GM12878 (cell line): ENCODE data around the gene LORICRIN. TPM values are rescaled to one million over a fixed set of nuclear protein-coding genes. Genes with fewer than 3 reads are reported as not detected.

ENCODE experiments used
- ATAC-seq: fragments of 200-7000 bp; cut with Tn5 transposase; 3 replicates; pipeline ENCODE4 v1.9.1; 2020; ENCODE audit warnings: mild to moderate bottlenecking, moderate library complexity
- BruUV-seq: library from RNA; stranded (reverse); fragments of 400-500 nt; replicated peaks from 2 replicates; lab custom pipeline; 2021; lab: Mats Ljungman, UMichigan
- CTCF ChIA-PET: fragments of 300-600 bp; sonication (Branson Sonifier 250); formaldehyde crosslinking; extraction: SDS; loops from one replicate; lab custom pipeline; 2021; ENCODE audit warnings: inconsistent platforms; lab: Yijun Ruan, JAX
- POLR2A ChIA-PET: fragments of 350-600 bp; formaldehyde crosslinking; extraction: SDS; loops from one replicate; lab custom pipeline; 2021; ENCODE audit warnings: inconsistent platforms; lab: Charles Lee
- RAD21 ChIA-PET: fragments of 300-600 bp; sonication (Branson Sonifier 250); formaldehyde crosslinking; loops from one replicate; lab custom pipeline; 2023; ENCODE audit warnings: antibody characterized with exemption; ENCODE audit not compliant: unreplicated experiment; lab: Charles Lee
- SMC1A ChIA-PET: fragments of 300-600 bp; sonication (Branson Sonifier 250); formaldehyde crosslinking; loops from one replicate; lab custom pipeline; 2023; ENCODE audit not compliant: unreplicated experiment, uncharacterized antibody; lab: Charles Lee
- DNase-seq: peaks from one replicate; pipeline ENCODE4 v3.0.0-alpha.2; 2011; ENCODE audit warnings: low read depth, low spot score
- FAIRE-seq: peaks from 3 replicates; lab custom pipeline; 2011; peaks lifted over from hg19 to GRCh38; lab: Jason Lieb, UNC
- H2AFZ ChIP-seq: 2 replicates; pipeline ENCODE4 v1.6.0; 2011; ENCODE audit warnings: low read depth, low read length, control low read depth; ENCODE audit not compliant: control insufficient read depth
- H3K27ac ChIP-seq: 2 replicates; pipeline ENCODE4 v1.5.1; 2011; ENCODE audit warnings: control low read depth; ENCODE audit not compliant: control insufficient read depth, insufficient read depth
- H3K27me3 ChIP-seq, 2 experiments: replicated peaks in 1 of 2; 2 replicates each; pipeline versions ENCODE4 v1.6.0 to v1.6.1; 2011; ENCODE audit warnings: low read length in 1 of 2; ENCODE audit not compliant: control insufficient read depth in 2 of 2, insufficient read depth in 2 of 2
- H3K36me3 ChIP-seq, 2 experiments: 2 replicates each; pipeline ENCODE4 v1.5.1; 2011; ENCODE audit warnings: low read length in 1 of 2; ENCODE audit not compliant: control insufficient read depth in 2 of 2, insufficient read depth in 2 of 2
- H3K4me1 ChIP-seq: 2 replicates; pipeline ENCODE4 v1.6.1; 2011; ENCODE audit warnings: mild to moderate bottlenecking, low read length, moderate library complexity, mixed read lengths; ENCODE audit not compliant: control insufficient read depth, insufficient read depth
- H3K4me2 ChIP-seq: 2 replicates; pipeline ENCODE4 v1.6.0; 2011; ENCODE audit warnings: control low read depth; ENCODE audit not compliant: control insufficient read depth, insufficient read depth
- H3K4me3 ChIP-seq: fragments of 200-600 bp; sonication (generic); 2 replicates; pipeline ENCODE4 v1.5.1; 2016
- H3K79me2 ChIP-seq: 2 replicates; pipeline ENCODE4 v1.6.0; 2011; ENCODE audit warnings: low read length; ENCODE audit not compliant: control insufficient read depth, insufficient read depth
- H3K9ac ChIP-seq: 2 replicates; pipeline ENCODE4 v1.8.0; 2011; ENCODE audit warnings: low read length, control low read depth, mixed read lengths; ENCODE audit not compliant: control insufficient read depth, insufficient read depth
- H3K9me3 ChIP-seq: replicated peaks from 3 replicates; pipeline ENCODE4 v1.5.1; 2011; ENCODE audit warnings: mild to moderate bottlenecking, low read length; ENCODE audit not compliant: control insufficient read depth, insufficient read depth
- H4K20me1 ChIP-seq: 2 replicates; pipeline ENCODE4 v1.6.0; 2011; ENCODE audit not compliant: control insufficient read depth, insufficient read depth
- CBFB ChIP-seq: IDR thresholded peaks from 2 replicates; pipeline ENCODE4 v1.6.1; 2016; ENCODE audit warnings: antibody characterized with exemption, low read depth
- CEBPB ChIP-seq, 2 experiments: fragments of 150-350 bp in 1 of 2; IDR thresholded peaks; 2 replicates each; pipeline ENCODE4 v1.6.1; 2012 to 2014; ENCODE audit warnings: low read depth in 2 of 2, low read length in 2 of 2, borderline replicate concordance in 1 of 2, inconsistent platforms in 1 of 2
- CHD1 ChIP-seq: IDR thresholded peaks from 2 replicates; pipeline ENCODE4 v1.6.1; 2012; ENCODE audit warnings: low read depth, low read length, improper control_type of control experiment
- EP300 ChIP-seq, 2 experiments: fragments of 150-350 bp in 1 of 2; IDR thresholded peaks; 2 replicates each; pipeline ENCODE4 v1.6.1; 2011 to 2012; ENCODE audit warnings: low read depth in 2 of 2, low read length in 2 of 2, borderline replicate concordance in 1 of 2, improper control_type of control experiment in 1 of 2, inconsistent platforms in 1 of 2; ENCODE audit not compliant: control insufficient read depth in 1 of 2
- GABPA ChIP-seq: IDR thresholded peaks from 2 replicates; pipeline ENCODE4 v1.6.1; 2014; ENCODE audit warnings: antibody characterized with exemption, low read depth, mild to moderate bottlenecking, inconsistent platforms
- IKZF2 ChIP-seq, 2 experiments: fragments of 450-650 bp; IDR thresholded peaks; 2 replicates each; pipeline ENCODE4 v1.6.1; 2017; ENCODE audit warnings: mild to moderate bottlenecking in 2 of 2, moderate library complexity in 2 of 2
- KAT2A ChIP-seq: conservative IDR thresholded peaks from 2 replicates; pipeline ENCODE4 v1.6.1; 2011; ENCODE audit warnings: low read depth, low read length; ENCODE audit not compliant: control insufficient read depth
- MYC ChIP-seq: IDR thresholded peaks from 2 replicates; pipeline ENCODE4 v1.6.1; 2011; ENCODE audit warnings: mild to moderate bottlenecking, low read length, moderate library complexity, inconsistent platforms; ENCODE audit not compliant: insufficient read depth, insufficient replicate concordance, insufficient read length, severe bottlenecking
- NBN ChIP-seq: fragments of 450-650 bp; IDR thresholded peaks from 2 replicates; pipeline ENCODE4 v1.6.1; 2016
- PAX8 ChIP-seq: fragments of 450-650 bp; IDR thresholded peaks from 2 replicates; pipeline ENCODE4 v1.6.1; 2017; ENCODE audit warnings: mild to moderate bottlenecking, moderate library complexity
- POLR2A ChIP-seq: IDR thresholded peaks from 2 replicates; pipeline ENCODE4 v1.6.1; 2011; ENCODE audit warnings: low read depth, mild to moderate bottlenecking, low read length
- RAD51 ChIP-seq: fragments of 450-650 bp; IDR thresholded peaks from 2 replicates; pipeline ENCODE4 v1.6.1; 2016; ENCODE audit warnings: moderate library complexity, mild to moderate bottlenecking, inconsistent platforms
- SREBF1 ChIP-seq: IDR thresholded peaks from 2 replicates; pipeline ENCODE4 v1.6.1; 2012; ENCODE audit warnings: mild to moderate bottlenecking, low read length
- SREBF2 ChIP-seq: IDR thresholded peaks from 2 replicates; pipeline ENCODE4 v1.6.1; 2012; ENCODE audit warnings: mild to moderate bottlenecking, low read length
- ZNF384 ChIP-seq: IDR thresholded peaks from 2 replicates; pipeline ENCODE4 v1.6.1; 2012; ENCODE audit warnings: low read depth, mild to moderate bottlenecking, low read length, improper control_type of control experiment, borderline replicate concordance
- ZNF622 ChIP-seq: fragments of 450-650 bp; IDR thresholded peaks from 2 replicates; pipeline ENCODE4 v1.6.1; 2017; ENCODE audit warnings: mild to moderate bottlenecking, inconsistent platforms
- WGBS: methylation state at CpG from one replicate; pipeline ENCODE4 v1.1.6; 2016; ENCODE audit warnings: low lambda C conversion rate; ENCODE audit not compliant: insufficient replicate concordance, insufficient coverage; ENCODE audit errors: missing lambda C conversion rate; 5-methylcytosine and 5-hydroxymethylcytosine counted together
- in situ Hi-C: fragments of 300-500 bp; cut with MboI; formaldehyde crosslinking; loops from 9 replicates; pipeline ENCODE4 v1.14.3; 2018; ENCODE audit warnings: mixed read lengths
- intact Hi-C: fragments of 100-400 bp; cut with micrococcal nuclease; formaldehyde crosslinking; loops from one replicate; pipeline ENCODE4 v1.14.2; 2022; ENCODE audit not compliant: unreplicated experiment
- polyA plus RNA-seq, 11 experiments: library from polyadenylated mRNA; depleted of rRNA in 4 of 11; unstranded in 6 of 11; stranded (reverse) in 5 of 11; fragments of >200 nt; fragmentation: Nextera tagmentation in 4 of 11; fragmentation: Illumina TruSeq in 1 of 11; extraction: Ambion mirVana in 4 of 11; extraction: Trizol in 1 of 11; gene quantifications; 1 replicate in 1 of 11; 2 replicates in 10 of 11; pipeline versions ENCODE4 v1.2.1 to v1.2.3, GENCODE V29; 2011 to 2016; ENCODE audit warnings: inconsistent platforms in 2 of 11, missing spikeins in 2 of 11, low read depth in 1 of 11
- total RNA-seq, 4 experiments: library from RNA; depleted of rRNA in 3 of 4; stranded (reverse); fragments of >200 nt in 3 of 4; fragmentation: Illumina TruSeq in 1 of 4; extraction: Trizol in 1 of 4; gene quantifications; 2 replicates each; pipeline versions ENCODE4 v1.2.1 to v1.2.3, GENCODE V29; 2013 to 2021
- TF ChIP-seq, protein P1 (sequence below): IDR thresholded peaks from 2 replicates; pipeline ENCODE4 v1.6.1; 2011; ENCODE audit warnings: low read depth, low read length, improper control_type of control experiment, borderline replicate concordance

The LORICRIN gene
- total and polyA plus RNA-seq, 10 of the 15 experiments (the other 5 are each of a cell fraction or from before 2014, with no cell fraction given) = 0.06 to 0.37 TPM; not detected in 8

DNA sequence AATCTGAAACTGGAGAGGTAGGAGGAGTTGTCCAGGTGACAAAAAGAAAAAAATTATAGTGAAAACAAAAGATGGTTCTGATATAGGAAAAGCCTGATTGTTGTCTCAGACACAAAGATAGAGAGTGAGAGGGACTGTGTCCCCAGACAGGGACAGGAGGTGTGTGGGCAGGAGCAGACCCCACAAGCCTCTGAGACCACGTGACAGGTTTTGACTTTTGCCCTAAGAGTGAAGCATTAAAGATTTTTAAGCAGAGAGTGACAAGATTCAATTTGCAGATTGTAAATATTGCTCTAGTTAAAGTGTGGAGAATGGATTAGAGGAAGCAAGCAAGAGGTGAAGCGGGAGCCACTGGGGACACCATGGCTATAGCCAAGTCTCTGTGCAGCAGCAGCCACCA, 31.7 kb upstream of the LORICRIN start:
- 18% methylated on average over 2 of the region's 2 CpGs for WGBS
- Histone ChIP-seq H3K27me3 (no peaks in the 10 kb centered on the region; a peak in 1 of 4 replicates), H2AFZ (no peak overlapping the region), H3K4me3 (no peak overlapping the region), H4K20me1 (no peaks in the 10 kb centered on the region), H3K27ac (no peak overlapping the region), H3K4me1 (no peaks in the 10 kb centered on the region), H3K9me3 (no peaks in the 10 kb centered on the region; the same call in 2 of the 3 replicates), H3K4me2 (no peak overlapping the region), H3K79me2 (no peaks in the 10 kb centered on the region), H3K36me3 (no peaks in the 10 kb centered on the region), H3K9ac (no peak overlapping the region)
- in situ Hi-C loops = loop anchor here (5.0 to 10.0 kb wide), 2 partner anchors 356 to 573 kb away; no protein-coding TSS in a partner anchor
- ChIA-PET POLR2A (no interaction called here), CTCF (interaction anchor here (0.6 to 5.8 kb wide), 17 partner anchors 14 to 574 kb away, joined by 3 to 69 read pairs (median 5); partner anchors contain the start of gene SMCP), RAD21 (interaction anchor here (1.2 to 2.2 kb wide), 5 partner anchors 35 to 302 kb away, joined by 3 to 9 read pairs (median 5); no protein-coding TSS in a partner anchor), SMC1A (interaction anchor here (1.1 to 4.5 kb wide), 13 partner anchors 8 to 575 kb away, joined by 3 to 24 read pairs (median 5); partner anchors contain the start of gene LELP1)
- DNase-seq (no peak), FAIRE-seq (no peak), ATAC-seq (no peak)
- BruUV-seq = no TSS peak
- intact Hi-C loops = loop anchor here (10.0 kb wide), 2 partner anchors 263 to 743 kb away; no protein-coding TSS in a partner anchor
- peak; percentile 52; the same call in 1 of the 2 replicates for TF ChIP-seq RAD51
- no peak for TF ChIP-seq ZNF622
- TF ChIP-seq, protein P1, sequence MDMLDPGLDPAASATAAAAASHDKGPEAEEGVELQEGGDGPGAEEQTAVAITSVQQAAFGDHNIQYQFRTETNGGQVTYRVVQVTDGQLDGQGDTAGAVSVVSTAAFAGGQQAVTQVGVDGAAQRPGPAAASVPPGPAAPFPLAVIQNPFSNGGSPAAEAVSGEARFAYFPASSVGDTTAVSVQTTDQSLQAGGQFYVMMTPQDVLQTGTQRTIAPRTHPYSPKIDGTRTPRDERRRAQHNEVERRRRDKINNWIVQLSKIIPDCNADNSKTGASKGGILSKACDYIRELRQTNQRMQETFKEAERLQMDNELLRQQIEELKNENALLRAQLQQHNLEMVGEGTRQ = no peak

DNA sequence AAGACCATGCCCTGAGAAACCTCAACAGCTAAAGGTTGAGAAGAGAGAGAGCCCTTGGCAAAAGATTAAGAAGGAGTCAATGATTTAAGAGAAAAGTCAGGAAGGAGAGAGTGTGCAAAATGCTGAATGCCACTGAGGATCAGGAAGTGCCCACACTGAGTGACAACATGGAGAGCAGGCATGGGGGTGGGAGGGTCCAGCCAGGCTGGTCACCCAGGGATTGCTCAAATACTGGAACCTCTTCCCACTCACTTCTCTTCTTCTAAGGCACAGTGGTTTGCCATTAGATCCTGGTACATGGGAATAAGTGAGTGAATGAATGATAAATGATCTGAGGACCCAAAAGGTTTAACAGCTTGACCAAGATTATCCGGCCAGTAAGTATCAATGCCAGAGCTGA, 31.0 kb upstream of the LORICRIN start:
- RAD21 ChIA-PET = interaction anchor here (0.9 to 2.8 kb wide), 8 partner anchors 8 to 303 kb away, joined by 3 to 10 read pairs (median 4); no protein-coding TSS in a partner anchor
- no peaks in the 10 kb centered on the region for H4K20me1 ChIP-seq
- DNase-seq = no peak
- WGBS = 70% methylated on average over 1 of the region's 1 CpG
- H3K9ac ChIP-seq = no peak overlapping the region
- H3K27me3 ChIP-seq = no peaks in the 10 kb centered on the region; a peak in 1 of 4 replicates
- no peaks in the 10 kb centered on the region; the same call in 2 of the 3 replicates for H3K9me3 ChIP-seq
- H2AFZ ChIP-seq = no peak overlapping the region
- no peak overlapping the region for H3K4me3 ChIP-seq
- FAIRE-seq = no peak
- intact Hi-C loops (loop anchor here (10.0 kb wide), 2 partner anchors 264 to 744 kb away; no protein-coding TSS in a partner anchor), in situ Hi-C loops (loop anchor here (5.0 to 10.0 kb wide), 2 partner anchors 356 to 574 kb away; no protein-coding TSS in a partner anchor)
- H3K79me2 ChIP-seq = no peaks in the 10 kb centered on the region
- no peaks in the 10 kb centered on the region for H3K4me1 ChIP-seq
- SMC1A ChIA-PET = interaction anchor here (0.7 to 4.5 kb wide), 15 partner anchors 8 to 576 kb away, joined by 3 to 24 read pairs (median 4); no protein-coding TSS in a partner anchor
- CTCF ChIA-PET = interaction anchor here (0.7 to 5.8 kb wide), 23 partner anchors 7 to 358 kb away, joined by 3 to 69 read pairs (median 5); partner anchors contain the start of gene SMCP
- H3K4me2 ChIP-seq = no peak overlapping the region
- no peak overlapping the region for H3K27ac ChIP-seq
- no peak for ATAC-seq
- H3K36me3 ChIP-seq = no peaks in the 10 kb centered on the region
- BruUV-seq = no TSS peak
- POLR2A ChIA-PET = no interaction called here
- TF ChIP-seq SREBF2 (no peak), CEBPB (IDR thresholded peaks at IDR 0.05; ENCODE audit: borderline replicate concordance in 1 of 2, low read depth in 2 of 2, low read length in 2 of 2) (no peak), EP300 (IDR thresholded peaks at IDR 0.05; ENCODE audit: borderline replicate concordance in 1 of 2, control insufficient read depth in 1 of 2, low read depth in 2 of 2, low read length in 2 of 2) (no peak), MYC (no peak), SREBF1 (no peak), POLR2A (no peak), CBFB (no peak), IKZF2 (IDR thresholded peaks at IDR 0.05) (no peak), GABPA (no peak), ZNF384 (no peak), NBN (no peak), PAX8 (no peak), KAT2A (no peak), CHD1 (no peak)
